Right renal pelvis (tissue), 4 donors: ENCODE measurements around the gene MARCHF3. TPM values are rescaled to one million over a fixed set of nuclear protein-coding genes. Genes with fewer than 3 reads are reported as not detected.
"Not testable (repeated sequence)": the region's sequence is repeated elsewhere in the genome, so short reads cannot be mapped to it uniquely, and the experiment has no call there.

Experiments
- DNase-seq, 4 donors: peaks; one replicate each; pipeline ENCODE4 v3.0.0-alpha.2; 2013; ENCODE audit warnings: low read depth in 4 of 4, low spot score in 3 of 4, missing footprints in 1 of 4
- polyA plus RNA-seq, 4 donors: library from polyadenylated mRNA; unstranded; fragments of 120-200 nt; gene quantifications; one replicate each; pipeline ENCODE4 v1.2.1, GENCODE V29; 2013; ENCODE audit not compliant: insufficient read length in 4 of 4

The MARCHF3 gene
- polyA plus RNA-seq, 4 donors, result 6.1 to 8.5 (median 7.7) TPM

DNA sequence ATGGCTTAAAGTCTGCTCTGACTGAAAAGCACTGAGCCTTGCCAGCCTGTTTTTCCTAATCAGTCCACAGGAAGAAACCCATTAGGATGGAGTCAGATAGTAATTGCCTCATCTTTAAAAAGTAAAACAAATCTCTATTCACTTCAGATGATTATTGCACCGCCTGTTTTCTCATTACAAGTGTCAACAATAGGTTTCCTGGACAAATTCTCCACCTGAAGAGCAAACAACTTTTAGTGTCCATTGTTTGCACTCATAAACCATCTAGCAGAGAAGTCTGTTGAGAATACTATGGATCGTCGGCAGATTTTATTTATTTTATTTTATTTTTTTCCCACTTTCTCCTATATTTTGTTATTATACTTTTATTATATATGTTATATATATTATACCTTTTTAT lies 22.7 kb upstream of the MARCHF3 start:
- no peak for DNase-seq

DNA sequence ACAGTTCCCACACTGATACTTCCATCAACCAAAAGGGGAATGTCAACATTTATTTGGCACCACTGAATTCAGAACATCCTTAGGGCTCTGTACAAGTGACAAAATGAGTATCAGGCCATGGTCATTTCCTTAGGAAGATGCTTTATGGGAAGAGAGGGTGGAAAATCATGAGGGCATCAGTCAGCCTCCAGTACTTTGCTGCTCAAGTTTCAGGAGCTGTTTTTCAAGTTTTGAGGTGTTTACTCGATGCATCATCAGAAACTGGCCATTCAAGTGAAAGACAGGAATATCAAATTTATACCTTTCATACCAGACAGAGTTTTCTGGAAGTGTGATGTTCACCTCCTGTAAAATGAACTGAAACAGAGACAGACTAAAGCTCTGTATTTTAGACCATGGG lies 21.2 kb upstream of the MARCHF3 start:
- DNase-seq, result no peak

DNA sequence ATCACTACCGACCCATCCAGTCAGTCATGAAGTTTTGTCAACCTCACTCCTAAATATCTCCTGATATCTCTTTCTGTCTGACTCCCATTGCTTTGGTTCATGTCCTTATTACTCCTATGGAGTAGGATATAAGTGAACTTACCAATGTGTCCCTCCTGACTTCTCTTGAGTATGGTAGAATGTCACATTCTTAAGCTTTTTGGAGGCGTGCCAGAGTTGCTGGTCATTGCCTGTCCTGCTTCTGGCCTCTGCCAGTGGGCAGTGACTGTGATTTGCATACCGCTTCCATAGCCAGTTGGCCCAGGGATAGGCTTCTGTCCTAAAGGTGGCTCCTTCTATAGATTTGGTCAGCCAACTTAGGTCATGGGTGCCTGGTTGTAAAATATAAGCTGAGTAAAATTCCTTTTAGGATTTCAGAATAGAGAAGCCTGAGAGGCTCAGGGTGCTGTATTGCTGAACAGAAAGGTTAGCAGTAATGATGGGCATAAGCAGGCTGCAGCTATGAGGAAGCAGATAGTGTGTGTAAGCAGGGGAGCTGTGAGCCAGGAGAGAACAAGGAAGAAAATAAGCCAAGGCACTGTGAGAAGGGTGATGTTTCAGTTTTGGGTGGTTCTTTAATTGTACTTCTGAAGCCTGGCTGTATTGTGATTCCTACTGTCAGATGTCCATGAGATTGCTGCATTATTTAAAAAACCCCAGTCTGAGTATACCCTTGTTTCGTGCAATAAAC lies 16.1 kb upstream of the MARCHF3 start:
- DNase-seq, result no peak

DNA sequence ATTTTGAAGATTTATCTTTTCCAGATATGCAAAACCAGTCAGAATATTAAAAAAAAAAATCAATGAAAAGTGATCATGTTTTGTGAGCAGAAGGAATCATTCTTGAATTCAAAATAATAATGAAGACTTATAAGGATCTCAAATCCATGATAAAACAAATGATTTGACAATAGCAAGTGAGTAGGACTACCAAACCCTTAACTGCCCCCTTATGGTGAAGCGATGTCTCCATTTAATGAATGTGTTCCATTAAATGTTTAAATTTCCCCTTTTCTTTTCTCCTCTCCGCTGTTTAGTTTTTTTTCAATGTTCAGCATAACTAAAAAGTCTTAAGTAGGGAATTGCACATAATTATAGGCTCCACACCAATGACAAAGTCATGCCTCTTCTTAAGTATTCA lies 12.2 kb upstream of the MARCHF3 start:
- no peak for DNase-seq

DNA sequence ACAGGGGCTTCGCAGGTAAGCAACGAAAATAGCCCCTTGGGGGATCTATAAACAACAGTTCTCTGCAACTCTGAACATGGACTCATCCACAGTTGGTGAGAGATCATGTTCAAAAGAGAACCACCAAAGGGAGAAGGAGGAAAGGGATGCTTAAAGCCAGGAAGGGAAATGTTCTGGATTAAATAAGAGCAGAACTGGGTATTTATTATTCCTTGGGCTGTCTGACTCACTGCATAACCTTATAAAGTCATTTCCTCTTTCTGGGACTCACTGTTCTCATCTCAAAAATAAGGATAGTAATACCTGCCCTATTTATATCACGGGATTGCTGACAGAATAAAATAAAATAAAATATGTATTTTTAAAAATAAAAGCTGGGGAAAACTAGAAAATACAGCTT lies 11.2 kb upstream of the MARCHF3 start:
- DNase-seq, result no peak

DNA sequence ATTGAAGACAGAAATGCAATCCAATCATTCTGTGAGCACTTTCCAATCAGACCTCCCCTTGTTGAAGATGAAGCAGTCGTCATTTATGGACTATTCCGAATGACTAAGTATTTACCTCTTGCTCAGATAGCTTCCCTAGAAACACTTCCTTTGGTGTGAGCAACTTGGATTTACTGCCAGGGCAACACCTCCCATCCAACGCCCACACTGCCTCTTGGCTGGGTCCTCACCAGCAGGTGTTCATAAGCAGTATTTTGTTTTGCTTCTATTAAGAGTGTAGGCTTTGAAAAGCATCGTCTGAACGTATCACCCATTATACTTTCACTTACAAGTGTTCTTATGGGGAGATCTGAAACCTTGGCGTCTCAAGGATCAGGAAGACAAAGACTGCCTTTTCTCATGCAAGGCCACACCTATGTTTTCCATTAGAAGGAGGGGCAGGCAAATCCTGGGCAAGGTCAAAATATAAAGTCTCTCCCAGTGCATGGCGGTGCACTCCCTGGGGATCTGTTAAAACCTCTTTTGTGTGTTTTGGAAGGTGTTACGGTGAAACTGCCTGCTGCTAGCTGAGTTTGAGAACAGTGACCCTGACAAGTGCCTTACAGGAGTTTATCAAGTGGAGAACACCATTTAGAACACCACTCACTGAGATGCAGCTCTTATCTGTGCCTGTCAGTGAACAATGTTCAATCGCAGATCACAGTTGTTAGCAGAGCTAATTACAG lies 10.6 kb upstream of the MARCHF3 start:
- DNase-seq, result no peak

DNA sequence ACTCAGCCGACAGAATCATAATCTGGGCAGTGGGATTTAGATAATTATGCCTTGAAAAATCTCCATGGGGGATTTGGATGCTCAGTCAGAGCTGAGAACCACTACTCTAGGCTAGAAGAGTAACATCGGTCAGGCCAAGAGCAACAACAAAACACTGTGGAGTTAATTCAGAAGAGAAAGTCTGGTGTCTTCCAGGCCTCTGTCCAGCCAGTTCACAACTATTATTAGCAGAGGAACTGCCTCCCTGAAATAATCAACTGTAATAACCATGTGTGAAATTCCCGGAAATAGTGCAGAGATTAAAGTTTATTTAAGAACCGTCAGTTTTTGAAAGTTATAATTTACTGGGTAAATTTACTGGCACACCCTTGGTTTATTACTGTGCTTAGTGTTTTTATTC lies 8.2 kb upstream of the MARCHF3 start:
- no peak for DNase-seq

DNA sequence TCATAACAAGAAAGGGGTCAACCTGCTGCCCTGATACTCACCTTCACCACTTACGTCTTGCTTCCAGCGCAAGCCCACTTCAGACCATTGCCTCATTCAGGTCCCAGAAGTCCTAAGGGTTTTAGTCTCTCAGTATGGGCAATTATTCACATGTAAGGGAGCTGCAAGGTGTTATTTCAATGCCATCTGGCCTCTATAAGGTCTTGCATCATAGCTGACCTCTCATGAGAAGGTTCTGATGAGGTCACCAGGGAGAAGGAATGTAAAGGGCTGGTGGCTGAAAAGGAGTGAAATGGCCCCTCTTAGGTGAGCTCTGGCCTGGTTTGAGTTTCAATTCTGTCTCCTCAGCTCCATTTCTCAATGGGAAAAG lies 1.5 kb upstream of the MARCHF3 start:
- DNase-seq, result no peak

DNA sequence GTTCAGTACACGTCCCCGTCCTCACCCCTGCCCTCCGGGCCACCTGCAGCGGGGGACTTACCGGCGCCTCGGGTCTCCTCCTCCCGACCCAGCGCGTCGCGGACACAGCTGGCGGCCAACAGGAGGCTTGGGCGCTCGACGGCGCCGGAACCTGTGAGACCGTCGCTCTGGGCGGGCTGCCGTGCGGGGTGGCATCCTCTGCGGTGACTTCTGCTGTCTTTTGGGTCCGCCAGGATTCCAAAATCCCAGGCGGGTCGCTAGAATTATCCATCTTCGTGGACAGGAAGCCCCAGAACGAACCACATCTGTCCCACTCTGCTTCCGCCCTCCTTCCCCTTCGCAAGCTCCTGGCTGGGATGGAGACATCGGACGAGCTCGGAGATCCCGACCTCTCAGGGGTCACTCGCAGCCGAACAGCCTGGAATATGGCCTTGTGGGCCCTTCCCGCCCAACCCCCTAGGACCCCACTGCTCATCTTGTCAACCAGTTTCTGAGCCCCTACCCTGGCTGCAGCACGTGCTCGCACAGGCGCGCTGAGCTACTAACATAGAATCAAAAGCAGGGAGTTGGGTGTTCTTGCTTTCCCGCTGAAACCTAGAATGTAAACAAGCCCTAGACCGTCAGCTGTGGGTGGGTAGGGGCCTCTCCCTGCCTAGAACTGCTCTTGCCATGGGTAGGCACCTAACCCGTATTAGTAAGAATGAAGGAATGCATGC lies 947 bp upstream of the MARCHF3 start:
- DNase-seq, result no peak

DNA sequence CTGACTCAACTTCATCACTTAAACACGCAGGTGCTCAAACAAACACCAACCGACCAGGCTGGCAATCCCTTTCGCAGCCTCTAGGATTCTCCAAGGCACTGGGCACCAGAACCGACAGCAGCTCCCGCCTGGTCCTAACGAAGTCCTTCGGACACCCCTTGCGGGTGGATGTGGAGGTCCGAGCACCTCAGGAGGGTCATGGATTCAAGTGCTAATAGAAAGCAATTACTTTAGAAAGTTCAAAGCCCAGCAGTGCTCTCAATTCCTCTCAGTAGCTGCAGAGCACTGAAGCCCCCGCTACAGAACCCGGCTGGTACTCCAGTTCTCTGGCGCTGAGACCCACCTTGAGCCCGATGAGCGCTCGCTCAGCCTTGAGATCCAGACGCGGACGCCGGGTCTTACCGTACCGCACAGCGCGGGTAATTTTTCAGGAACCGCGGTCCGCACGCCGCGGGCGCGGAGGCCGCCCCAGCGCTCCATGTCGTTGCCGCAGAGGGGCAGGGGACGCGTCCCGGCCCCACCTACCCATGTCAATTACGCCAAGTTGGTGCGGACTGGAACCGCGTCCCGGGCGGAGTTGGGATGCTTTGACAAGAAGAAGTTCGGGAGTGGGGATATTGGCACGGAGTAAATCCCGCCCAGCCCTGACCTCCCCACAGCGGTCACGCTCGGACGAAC lies 638 bp downstream of the MARCHF3 start:
- peak in 3 of 4 donors; percentile 30 to 43 (median 34) for DNase-seq

DNA sequence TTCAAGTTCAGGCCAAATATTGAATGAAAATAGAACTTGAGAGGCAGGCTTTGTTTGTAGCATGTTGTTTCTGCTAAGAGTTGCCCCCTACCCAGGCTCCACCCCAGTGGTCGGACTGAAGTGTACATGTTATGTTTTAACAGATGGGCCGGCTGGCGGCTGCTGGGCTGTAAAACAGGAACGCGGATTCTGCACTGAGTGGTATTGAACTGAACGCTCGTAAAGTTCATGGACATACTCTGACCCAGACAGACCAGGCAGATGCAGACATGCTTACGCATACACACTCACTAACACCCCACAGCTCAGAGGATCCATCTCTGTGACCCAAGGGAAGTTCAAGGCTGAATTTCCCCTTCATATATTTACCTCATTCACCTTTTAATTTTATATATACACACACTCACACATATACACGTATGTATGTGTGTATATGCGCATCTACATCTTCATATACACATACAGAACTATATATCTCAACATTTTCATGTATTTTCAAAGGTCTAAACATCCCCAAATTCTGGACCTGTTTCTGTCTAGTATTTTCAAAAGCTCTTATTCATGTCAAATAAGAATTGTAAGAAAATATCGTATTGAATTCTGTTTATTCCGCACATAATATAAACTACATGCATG lies 1.4 kb downstream of the MARCHF3 start:
- DNase-seq, result no peak

DNA sequence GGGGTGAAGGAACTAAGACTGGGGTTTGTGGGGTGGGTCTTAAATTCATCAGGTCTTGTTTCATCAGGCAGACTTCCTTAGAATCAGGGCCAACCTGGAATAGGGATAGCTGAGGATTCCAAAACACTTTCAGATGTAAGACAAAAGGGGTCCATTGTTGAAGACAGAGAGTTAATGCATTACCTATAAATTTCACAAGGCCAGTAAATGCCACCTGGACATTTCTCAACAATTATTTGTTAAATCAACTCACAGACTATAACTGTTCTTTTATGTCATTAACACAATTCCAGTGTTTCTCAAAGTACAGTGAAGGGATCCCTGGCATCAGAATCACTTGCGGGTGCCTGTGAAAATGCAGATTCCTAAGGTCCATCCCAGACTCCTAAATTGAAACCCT lies 2.8 kb downstream of the MARCHF3 start:
- no peak for DNase-seq

DNA sequence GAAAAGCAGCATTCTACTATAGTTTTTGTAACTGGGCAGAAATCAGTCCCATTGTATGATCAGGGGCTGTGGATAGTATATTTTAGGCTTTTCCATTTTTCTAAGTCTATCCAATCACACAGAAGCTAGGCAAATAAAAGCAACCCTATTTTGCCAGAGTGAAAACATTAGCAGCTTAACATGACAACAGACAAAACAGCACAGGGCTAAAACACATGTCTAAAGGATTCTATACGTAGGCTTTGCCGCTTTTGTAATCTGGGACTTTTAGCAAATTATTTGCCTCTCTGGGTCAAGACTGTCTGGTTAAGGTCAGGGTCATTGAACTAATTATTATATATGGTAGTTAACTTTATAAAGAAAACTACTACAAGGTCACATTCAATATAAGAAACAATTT lies 4.2 kb downstream of the MARCHF3 start:
- DNase-seq, result no peak

DNA sequence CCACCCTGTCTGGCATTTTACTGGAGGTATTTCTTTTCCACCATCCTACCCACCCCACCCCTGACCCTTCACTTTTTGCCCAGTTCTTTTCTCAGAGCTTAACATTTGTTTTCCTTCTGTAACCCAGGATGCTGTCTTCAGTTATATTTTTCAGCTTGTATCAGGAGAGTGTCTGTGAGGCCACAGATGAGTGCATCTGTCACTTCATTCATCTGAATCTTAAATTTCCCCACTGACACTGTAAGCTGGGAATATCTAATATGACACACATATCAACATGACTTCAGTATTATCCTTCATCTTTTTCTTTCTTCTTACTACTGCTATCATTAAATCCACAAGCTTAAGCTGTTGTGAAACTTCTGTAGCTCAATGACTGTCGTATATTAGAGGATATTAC lies 4.9 kb downstream of the MARCHF3 start:
- DNase-seq, result no peak

DNA sequence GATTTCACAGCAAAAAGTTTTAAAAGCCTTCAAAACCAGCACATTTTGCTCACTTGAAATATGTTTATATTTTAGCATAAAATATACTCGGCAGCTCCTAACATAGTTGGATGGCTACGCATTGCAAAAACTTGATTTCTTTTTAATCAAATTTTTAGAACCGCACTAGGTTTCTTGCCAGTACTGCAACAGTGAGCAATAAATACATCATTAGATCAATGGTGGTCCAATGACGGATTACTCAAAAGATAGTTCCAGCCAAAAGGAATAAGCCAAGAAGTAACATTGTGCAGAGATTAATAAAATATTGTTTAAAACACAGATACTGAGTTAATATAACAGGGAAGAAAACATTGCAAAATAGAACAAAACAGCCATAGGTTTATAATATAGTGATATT lies 5.5 kb downstream of the MARCHF3 start:
- DNase-seq, result no peak

DNA sequence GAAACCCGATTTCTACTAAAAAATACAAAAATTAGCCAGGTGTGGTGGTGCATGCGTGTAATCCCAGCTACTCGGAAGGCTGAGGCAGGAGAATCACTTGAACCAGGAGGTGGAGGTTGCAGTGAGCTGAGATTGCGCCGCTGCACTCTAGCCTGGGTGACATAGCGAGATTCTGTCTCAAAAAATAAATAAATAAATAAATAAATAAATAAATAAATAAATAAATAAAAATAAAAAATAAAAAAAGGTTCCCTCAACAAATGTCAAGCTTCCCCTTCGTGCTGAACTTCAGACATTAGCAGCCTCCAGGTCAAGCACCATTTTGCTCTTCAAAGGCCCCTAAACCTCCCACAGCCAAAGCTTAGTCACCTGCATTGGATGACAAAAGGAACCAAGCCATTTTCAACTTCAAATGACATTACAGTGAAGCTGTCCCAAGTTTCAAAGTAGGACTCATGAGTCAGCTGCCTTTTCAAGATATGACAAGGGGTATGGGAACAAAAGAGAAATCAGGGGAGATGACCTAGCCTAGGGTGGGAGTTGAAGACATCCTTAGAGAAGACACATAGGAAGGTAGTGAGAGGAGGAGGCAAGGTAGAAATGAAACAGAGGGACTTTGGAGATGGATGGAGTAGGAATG lies 6.7 kb downstream of the MARCHF3 start:
- DNase-seq, result not testable (repeated sequence)

DNA sequence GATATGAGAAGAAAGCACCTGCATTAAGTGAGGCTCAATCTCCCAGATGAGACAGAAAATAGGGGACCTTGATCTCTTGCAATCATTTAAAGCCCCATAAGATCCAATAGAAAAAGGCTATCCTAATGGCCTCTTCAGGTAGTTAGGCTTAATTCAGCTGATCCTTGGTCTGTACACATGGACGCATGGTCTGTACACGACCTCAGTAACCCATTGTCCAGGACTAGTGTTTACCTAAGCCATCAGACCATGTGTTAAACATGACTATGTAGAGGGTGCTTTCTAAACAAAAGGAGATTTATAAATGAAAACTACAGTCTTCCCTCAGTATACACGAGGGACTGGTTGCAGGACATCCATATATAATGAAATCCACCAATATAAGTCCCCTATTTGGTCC lies 7.5 kb downstream of the MARCHF3 start:
- DNase-seq, result no peak

DNA sequence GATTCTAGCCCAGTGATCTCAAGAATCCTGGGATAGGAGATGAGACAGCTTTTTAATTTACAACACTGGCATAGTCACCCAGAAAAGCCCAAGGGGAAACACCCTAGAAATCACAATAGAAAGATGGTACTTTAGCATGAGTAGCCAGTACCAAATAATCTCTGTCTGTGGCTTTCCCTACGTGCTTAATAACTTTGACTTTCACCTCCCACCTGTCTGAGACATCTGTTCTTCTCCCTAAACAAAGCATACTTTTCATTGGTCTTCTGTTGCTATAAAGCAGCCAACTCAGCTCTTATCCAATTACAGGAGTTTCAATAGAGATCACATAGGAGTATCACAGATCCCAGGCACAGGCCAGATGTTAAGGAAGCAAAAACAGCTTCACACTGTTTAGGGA lies 10.4 kb downstream of the MARCHF3 start:
- no peak for DNase-seq

DNA sequence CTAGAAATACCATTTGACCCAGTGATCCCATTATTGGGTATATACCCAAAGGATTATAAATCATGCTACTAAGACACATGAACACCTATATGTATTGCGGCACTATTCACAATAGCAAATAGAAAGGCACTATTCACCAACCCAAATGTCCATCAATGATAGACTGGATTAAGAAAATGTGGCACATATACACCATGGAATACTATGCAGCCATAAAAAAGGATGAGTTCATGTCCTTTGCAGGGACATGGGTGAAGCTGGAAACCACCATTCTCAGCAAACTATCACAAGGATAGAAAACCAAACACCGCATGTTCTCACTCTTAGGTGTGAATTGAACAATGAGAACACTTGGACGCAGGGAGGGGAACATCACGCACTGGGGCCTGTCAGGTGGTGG lies 13.6 kb downstream of the MARCHF3 start:
- not testable (repeated sequence) for DNase-seq

DNA sequence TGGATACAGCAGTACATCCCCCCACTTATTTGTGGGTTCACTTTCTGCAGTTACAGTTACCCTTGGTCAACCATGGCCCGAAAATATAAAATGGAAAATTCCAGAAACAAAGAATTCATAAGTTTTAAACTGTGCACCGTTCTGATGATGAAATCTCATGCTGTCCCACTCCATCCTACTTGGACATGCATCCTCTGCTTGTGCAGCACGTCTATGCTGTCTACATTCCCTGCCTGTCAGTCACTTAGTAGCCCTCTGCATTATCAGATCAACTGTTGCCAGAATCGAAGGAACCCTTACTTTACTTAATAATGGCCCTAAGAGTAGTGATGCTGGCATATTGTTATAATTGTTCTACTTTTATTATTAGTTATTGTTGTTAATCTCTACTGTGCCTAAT lies 14.6 kb downstream of the MARCHF3 start:
- no peak for DNase-seq
